Neuron (in vitro differentiated cells): ENCODE data around the gene PTPRM.

Experiments used
- H2AFZ ChIP-seq: one replicate; pipeline ENCODE4 v1.6.1; 2013; ENCODE audit warnings: low read depth, mild to moderate bottlenecking, inconsistent platforms, low read length, moderate library complexity
- H3K27me3 ChIP-seq: one replicate; pipeline ENCODE4 v1.6.1; 2013; ENCODE audit warnings: low read length; ENCODE audit not compliant: insufficient read depth
- H3K36me3 ChIP-seq: one replicate; pipeline ENCODE4 v1.6.1; 2013; ENCODE audit warnings: low read length; ENCODE audit not compliant: insufficient read depth
- H3K4me1 ChIP-seq: one replicate; pipeline ENCODE4 v1.6.1; 2013; ENCODE audit warnings: low read length; ENCODE audit not compliant: insufficient read depth
- H3K4me3 ChIP-seq: 2 replicates; pipeline ENCODE4 v1.5.1; 2013; ENCODE audit warnings: mild to moderate bottlenecking, low read length, moderate library complexity
- H3K9me3 ChIP-seq: one replicate; pipeline ENCODE4 v1.6.1; 2013; ENCODE audit warnings: low read length

PTPRM gene

DNA sequence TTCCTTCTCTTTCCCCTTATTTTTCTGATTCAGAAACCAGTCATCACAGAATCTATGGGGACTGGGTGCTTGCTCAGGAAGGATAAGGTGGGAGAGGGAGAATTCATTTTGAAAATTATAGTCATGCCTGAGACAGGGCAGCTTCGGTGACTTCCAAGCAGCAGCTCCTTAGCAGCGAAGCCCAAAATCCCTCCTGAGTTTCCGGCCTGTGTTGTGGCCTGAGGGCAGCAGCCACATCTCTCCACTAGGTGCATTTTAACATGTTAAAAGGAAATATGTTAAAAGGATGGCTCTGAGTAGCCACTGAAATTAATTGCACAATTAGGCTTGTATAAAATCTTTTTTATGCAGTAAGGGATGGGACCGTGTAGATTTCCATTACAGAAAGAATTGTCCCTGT lies 835.1 kb downstream of the PTPRM start:
- Histone ChIP-seq H3K4me1 (no peaks in the 10 kb centered on the region), H3K9me3 (no peaks in the 10 kb centered on the region), H3K27me3 (no peaks in the 10 kb centered on the region), H3K36me3 (no peaks in the 10 kb centered on the region), H2AFZ (no peak overlapping the region), H3K4me3 (no peak overlapping the region)

DNA sequence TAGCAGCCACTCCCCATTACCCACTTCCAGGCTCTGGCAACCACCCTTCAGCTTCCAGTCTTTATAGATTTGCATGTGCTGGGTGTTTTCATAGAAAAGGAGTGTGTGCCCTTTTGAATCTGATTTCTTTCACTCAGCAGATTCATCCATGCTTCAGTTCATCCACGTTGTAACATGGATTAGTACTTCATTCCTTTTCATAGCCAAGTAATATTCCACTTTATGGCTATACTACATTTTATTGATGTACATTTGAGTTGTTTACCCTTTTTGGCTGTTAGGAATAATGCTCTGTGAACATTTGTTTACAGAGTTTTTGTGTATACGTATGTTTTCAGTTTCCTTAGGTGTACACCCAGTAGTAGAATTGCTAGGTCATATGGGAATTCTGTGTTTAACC lies 836.6 kb downstream of the PTPRM start:
- no peak overlapping the region for H2AFZ ChIP-seq
- no peaks in the 10 kb centered on the region for H3K9me3 ChIP-seq
- H3K36me3 ChIP-seq, result no peaks in the 10 kb centered on the region
- no peaks in the 10 kb centered on the region for H3K27me3 ChIP-seq
- H3K4me3 ChIP-seq, result no peak overlapping the region
- H3K4me1 ChIP-seq, result no peaks in the 10 kb centered on the region

DNA sequence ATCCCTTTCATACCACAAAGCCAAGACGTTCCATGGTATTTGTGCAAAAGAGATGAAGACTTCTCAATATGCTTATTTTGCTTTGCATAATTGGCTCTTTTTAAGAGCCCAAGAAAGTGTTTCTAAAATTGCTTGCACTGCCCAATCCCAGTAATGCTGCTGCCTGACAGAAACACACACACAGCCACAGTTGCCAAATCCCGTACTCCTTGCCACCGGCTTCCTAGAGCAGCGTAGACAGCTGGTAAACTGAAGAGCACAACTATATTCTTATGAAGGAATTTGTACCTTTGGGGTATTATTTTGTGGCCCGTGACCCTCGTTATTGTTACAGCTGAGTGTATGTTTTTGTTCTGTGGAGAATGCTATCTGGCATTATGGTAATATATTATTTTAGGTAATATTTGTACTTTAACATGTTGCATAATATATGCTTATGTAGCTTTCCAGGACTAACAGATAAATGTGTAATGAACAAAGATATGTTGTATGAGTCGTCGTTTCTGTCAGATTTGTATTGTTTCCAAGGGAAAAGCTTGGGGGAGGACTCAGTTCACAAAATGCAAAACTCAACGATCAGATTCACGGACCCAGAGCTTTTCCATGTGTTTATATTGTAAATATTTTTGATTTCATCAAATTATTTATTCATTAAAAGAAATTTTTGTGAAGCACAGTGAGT lies 839.2 kb downstream of the PTPRM start:
- H3K4me3 ChIP-seq, result no peak overlapping the region
- H3K27me3 ChIP-seq, result no peaks in the 10 kb centered on the region
- H3K4me1 ChIP-seq, result no peaks in the 10 kb centered on the region
- H3K36me3 ChIP-seq, result no peaks in the 10 kb centered on the region
- H2AFZ ChIP-seq, result no peak overlapping the region
- H3K9me3 ChIP-seq, result no peaks in the 10 kb centered on the region

DNA sequence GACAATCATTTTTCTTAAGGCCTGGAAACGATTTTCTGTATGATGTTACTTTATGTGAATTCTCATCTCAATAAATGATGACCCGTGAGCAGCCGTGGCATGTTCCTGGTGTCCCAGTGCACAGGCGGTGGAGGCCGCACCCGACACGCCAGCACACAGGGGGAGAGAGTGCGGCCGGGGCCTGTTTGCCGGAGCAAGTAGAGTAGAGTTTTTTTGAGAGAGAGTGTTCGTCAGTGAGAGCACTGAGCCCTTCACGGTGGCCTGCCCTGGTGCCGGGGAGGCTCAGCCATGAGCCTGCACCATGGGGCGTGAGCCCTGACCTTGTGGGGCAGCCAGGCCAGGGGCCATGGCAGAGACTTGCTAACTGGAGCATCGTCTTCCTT lies 839.7 kb downstream of the PTPRM start:
- H3K9me3 ChIP-seq, result peaks cover under 1% of the 10 kb centered on the region
- no peak overlapping the region for H2AFZ ChIP-seq
- H3K4me3 ChIP-seq, result no peak overlapping the region
- no peaks in the 10 kb centered on the region for H3K27me3 ChIP-seq
- H3K36me3 ChIP-seq, result no peaks in the 10 kb centered on the region
- H3K4me1 ChIP-seq, result no peaks in the 10 kb centered on the region

DNA sequence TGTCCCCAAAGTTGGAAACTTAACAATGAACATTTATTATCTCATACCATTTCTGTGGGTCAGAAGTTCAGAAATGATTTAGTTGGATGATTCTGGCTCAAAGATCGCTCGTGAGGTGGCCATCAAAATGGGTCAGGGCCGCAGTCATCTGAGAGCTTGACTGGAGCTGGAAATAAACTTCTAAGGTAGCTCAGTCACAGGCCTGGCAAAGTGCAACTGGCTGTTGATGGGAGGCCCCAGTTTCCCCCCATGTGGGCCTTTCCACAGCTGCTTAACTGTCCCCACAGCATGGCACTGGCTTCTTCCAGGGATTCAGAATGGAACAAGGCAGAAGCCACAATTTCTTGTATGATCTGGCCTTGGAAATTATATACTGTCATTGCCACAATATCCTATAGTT lies 842.0 kb downstream of the PTPRM start:
- H3K36me3 ChIP-seq, result no peaks in the 10 kb centered on the region
- H3K4me1 ChIP-seq, result no peaks in the 10 kb centered on the region
- H3K27me3 ChIP-seq, result no peaks in the 10 kb centered on the region
- H3K9me3 ChIP-seq, result peaks cover 3% of the 10 kb centered on the region
- H2AFZ ChIP-seq, result no peak overlapping the region
- H3K4me3 ChIP-seq, result no peak overlapping the region

DNA sequence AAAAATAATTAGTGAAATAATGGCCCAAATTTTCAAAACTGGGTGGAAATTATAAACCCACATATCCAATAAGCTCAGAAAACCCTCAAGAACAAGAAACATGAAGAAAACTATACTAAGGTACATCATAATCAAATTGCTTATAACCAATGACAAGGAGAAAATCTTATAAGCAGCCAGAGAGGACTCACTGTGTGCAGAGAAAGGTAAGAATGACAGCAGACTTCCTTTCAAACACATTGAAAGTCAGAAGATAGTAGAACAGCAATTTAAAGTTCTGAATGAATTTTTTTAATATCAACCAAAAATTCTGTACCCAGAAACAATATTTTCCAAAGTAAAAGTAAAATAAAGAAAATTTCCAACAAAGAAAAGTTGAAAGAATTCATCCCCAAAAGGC lies 844.4 kb downstream of the PTPRM start:
- no peaks in the 10 kb centered on the region for H3K27me3 ChIP-seq
- H3K36me3 ChIP-seq, result no peaks in the 10 kb centered on the region
- no peak overlapping the region for H2AFZ ChIP-seq
- no peak overlapping the region for H3K4me3 ChIP-seq
- peaks cover 3% of the 10 kb centered on the region for H3K9me3 ChIP-seq
- no peaks in the 10 kb centered on the region for H3K4me1 ChIP-seq

DNA sequence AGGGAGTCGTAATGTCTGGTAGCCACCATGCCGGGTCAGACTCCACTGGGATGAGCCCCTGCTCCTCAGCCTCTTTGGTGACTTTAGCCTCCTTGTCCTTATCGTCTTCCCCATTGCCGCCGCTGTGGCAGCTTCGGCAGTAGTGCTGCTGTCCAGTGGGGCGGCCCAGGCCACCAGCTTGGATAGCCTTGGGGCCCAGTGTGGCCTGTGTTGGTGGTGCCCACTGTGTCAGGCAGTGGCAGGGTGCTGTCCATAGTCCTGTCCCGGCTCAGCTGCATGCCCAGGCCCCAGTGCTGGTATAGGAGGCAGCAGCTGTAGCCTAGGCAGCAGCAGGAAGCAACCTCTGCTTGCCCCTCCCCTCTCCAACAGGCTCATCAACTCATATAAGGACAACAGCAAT lies 845.0 kb downstream of the PTPRM start:
- H3K36me3 ChIP-seq, result no peaks in the 10 kb centered on the region
- H3K27me3 ChIP-seq, result no peaks in the 10 kb centered on the region
- peaks cover 3% of the 10 kb centered on the region for H3K9me3 ChIP-seq
- no peak overlapping the region for H3K4me3 ChIP-seq
- no peak overlapping the region for H2AFZ ChIP-seq
- H3K4me1 ChIP-seq, result no peaks in the 10 kb centered on the region

DNA sequence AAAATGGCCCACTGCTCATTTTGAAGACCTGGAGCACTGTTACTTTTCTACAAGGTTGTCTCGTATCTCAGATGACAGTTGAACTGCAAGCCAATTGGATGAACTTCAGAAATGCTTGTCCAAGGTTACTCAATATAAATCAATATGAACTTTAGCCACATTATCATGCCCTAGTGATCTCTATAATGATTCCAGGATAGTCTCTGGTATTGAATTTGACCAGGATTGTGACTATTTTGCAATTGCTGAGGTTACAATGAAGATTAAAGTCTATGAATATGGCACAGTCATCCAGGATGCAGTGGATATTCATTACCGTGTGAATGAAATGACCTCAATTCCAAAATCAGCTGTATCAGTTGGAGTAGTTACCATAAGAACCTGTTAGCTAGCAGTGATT lies 846.1 kb downstream of the PTPRM start:
- Histone ChIP-seq H2AFZ (no peak overlapping the region), H3K36me3 (no peaks in the 10 kb centered on the region), H3K27me3 (no peaks in the 10 kb centered on the region), H3K4me3 (no peak overlapping the region), H3K9me3 (peaks cover 3% of the 10 kb centered on the region), H3K4me1 (no peaks in the 10 kb centered on the region)

DNA sequence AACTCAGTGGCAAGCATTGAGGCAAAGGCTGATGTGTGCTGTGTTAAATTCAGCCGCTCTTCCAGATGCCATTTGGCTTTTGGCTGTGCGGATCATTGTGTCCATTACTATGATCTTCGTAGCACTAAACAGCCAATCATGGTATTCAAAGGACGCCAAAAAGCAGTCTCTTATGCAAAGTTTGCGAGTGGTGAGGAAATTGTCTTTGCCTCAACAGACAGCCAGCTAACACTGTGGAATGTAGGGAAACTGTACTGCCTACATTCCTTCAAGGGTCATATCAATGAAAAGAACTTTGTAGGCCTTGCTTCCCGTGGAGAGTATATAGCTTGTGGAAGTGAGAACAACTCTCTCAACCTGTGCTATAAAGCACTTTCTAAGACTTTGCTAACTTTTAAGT lies 846.6 kb downstream of the PTPRM start:
- Histone ChIP-seq H3K4me3 (no peak overlapping the region), H3K4me1 (no peaks in the 10 kb centered on the region), H3K36me3 (no peaks in the 10 kb centered on the region), H3K9me3 (peaks cover 3% of the 10 kb centered on the region), H3K27me3 (no peaks in the 10 kb centered on the region), H2AFZ (no peak overlapping the region)

DNA sequence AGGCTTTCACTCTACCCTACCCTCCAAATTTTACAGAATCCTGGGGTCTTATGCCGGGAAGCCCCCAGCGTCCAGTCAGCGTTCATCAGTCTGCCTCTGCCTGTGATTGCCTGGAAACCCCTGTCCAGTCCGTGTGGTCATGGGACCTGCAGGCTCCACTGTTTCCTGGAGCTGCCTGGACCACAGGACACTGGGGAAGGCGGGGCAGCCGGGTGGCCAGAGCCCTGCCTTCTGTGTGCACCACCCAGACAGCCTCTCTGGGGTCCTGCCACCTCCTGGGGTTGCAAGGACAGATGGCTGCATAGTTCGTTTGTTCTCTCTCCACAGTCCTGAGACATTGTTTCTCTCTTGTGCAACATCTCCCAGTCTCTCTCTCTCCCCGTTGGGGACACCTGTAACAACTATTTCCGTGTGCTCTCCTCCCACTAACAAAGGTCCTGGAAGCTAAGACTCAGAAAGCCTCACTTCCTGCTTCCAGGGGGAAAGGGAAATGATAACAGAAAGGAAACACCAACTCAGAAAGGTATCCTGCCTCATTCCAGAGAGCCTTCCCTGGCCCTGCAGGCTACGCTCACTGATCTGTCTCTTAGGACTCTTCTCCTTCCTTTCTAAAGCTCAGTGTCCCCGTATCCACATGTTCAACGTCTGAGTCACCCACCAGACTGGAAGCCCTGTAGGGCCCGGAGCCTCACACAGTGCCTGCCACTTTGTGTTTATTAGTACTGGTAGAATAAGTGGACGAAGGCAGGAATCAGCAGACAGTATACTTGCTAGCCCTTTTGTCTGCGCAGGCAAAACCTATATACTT lies 849.3 kb downstream of the PTPRM start:
- no peak overlapping the region for H2AFZ ChIP-seq
- peaks cover 3% of the 10 kb centered on the region for H3K9me3 ChIP-seq
- H3K27me3 ChIP-seq, result no peaks in the 10 kb centered on the region
- no peaks in the 10 kb centered on the region for H3K4me1 ChIP-seq
- no peak overlapping the region for H3K4me3 ChIP-seq
- no peaks in the 10 kb centered on the region for H3K36me3 ChIP-seq

DNA sequence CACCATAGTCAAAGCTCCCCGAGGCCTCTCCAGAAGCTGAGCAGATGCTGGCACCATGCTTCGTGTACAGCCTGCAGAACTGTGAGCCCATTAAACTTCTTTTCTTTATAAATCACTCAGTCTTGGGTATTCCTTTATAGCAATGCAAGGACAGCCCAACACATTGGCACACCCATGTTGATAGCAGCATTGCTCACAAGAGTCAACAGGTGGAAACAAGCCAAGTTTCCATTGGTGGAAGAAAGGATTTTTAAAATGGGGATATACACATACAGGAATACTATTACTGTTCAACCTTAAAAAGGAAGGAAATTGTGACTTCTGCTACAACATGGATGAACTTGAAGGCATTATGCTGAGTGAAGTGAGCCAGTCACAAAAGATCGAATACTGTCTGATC lies 855.3 kb downstream of the PTPRM start:
- H3K9me3 ChIP-seq, result no peaks in the 10 kb centered on the region
- no peak overlapping the region for H3K4me3 ChIP-seq
- H3K36me3 ChIP-seq, result no peaks in the 10 kb centered on the region
- no peaks in the 10 kb centered on the region for H3K4me1 ChIP-seq
- no peaks in the 10 kb centered on the region for H3K27me3 ChIP-seq
- no peak overlapping the region for H2AFZ ChIP-seq

DNA sequence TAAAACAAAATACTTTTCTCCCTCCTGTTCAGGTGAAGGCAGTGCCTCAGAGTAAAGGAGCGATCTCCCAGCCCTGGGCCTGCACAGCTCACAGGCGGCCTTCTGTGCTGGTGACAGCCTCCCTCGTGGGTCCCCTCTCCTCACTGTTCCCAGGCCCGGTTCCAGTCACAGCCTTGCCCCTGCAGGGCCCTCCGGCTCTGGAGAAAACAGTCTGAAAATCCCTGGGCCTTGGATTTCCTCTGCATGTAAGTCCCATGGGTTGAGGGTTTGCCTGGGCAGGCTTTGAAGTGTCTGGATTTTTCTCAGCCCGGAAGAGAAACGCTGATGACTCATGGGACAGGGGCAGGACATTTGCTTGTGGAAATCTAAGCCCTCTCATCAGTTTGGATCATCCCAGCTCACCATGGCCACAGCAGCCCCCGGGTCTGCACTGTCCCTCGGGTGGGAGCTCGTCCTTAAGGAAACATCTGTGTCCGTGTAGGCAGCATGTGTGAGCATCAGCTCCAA lies 856.0 kb downstream of the PTPRM start:
- no peaks in the 10 kb centered on the region for H3K36me3 ChIP-seq
- no peak overlapping the region for H3K4me3 ChIP-seq
- H3K9me3 ChIP-seq, result no peaks in the 10 kb centered on the region
- H3K27me3 ChIP-seq, result no peaks in the 10 kb centered on the region
- no peak overlapping the region for H2AFZ ChIP-seq
- H3K4me1 ChIP-seq, result no peaks in the 10 kb centered on the region

DNA sequence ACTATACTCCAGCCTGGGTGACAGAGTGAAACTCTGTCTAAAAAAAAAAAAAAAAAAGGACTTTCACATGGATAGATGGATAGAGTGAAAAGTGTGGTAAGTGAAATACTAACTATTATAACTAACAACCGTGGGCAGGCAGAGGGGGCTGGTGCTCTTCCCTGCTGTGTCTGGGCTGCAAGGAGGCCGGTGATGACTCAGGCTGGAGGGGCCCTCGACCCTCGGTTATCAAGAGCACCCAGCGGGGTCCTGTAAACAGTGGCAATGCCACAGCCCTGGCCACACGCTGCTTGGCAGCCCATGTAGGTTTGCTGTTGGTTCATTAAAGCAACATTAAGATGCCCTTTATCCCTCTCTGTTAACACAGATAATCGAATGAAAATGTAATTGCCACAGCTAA lies 857.4 kb downstream of the PTPRM start:
- no peaks in the 10 kb centered on the region for H3K9me3 ChIP-seq
- no peaks in the 10 kb centered on the region for H3K36me3 ChIP-seq
- no peaks in the 10 kb centered on the region for H3K27me3 ChIP-seq
- no peaks in the 10 kb centered on the region for H3K4me1 ChIP-seq
- H2AFZ ChIP-seq, result no peak overlapping the region
- no peak overlapping the region for H3K4me3 ChIP-seq
